T-cell (primary cell): Measurements from ENCODE around the gene SLN. TPM values are rescaled to one million over a fixed set of nuclear protein-coding genes. Genes with fewer than 3 reads are reported as not detected.

Source experiments
- ATAC-seq, 4 experiments: fragments of 200-7000 bp in 3 of 4; fragments of 150-1000 bp in 1 of 4; cut with Tn5 transposase; replicated peaks in 1 of 4; 1 replicate in 3 of 4; 2 replicates in 1 of 4; pipeline ENCODE4 v1.10.0; 2021; ENCODE audit warnings: moderate library complexity in 3 of 4, mild to moderate bottlenecking in 2 of 4, moderate number of reproducible peaks in 1 of 4
- CTCF ChIA-PET, 2 donors: fragments of 300-600 bp; sonication (Branson Sonifier 250); formaldehyde crosslinking; loops; one replicate each; lab custom pipeline; 2022; ENCODE audit warnings: antibody characterized with exemption in 2 of 2; lab: Charles Lee
- POLR2A ChIA-PET, 2 donors: fragments of 300-600 bp; sonication (Branson Sonifier 250); formaldehyde crosslinking; loops; one replicate each; lab custom pipeline; 2022; ENCODE audit warnings: antibody characterized with exemption in 2 of 2; lab: Charles Lee
- DNase-seq, 35 experiments: peaks; one replicate each; pipeline versions ENCODE4 v3.0.0 to v3.0.0-alpha.2; 2013 to 2023
- H3K27ac ChIP-seq: one replicate; pipeline ENCODE4 v1.5.1; 2013; ENCODE audit warnings: low read length
- H3K27me3 ChIP-seq, 2 experiments: replicated peaks in 1 of 2; 1 replicate in 1 of 2; 2 replicates in 1 of 2; pipeline versions ENCODE4 v1.6.1 to v1.7.0; 2013; ENCODE audit warnings: low read length in 1 of 2, mixed read lengths in 1 of 2; ENCODE audit not compliant: control insufficient read depth in 2 of 2, insufficient read depth in 2 of 2; ENCODE audit errors: extremely low read depth in 1 of 2
- H3K36me3 ChIP-seq, 2 donors: 1 replicate in 1 of 2; 2 replicates in 1 of 2; pipeline versions ENCODE4 v1.6.1 to v1.7.0; 2013; ENCODE audit warnings: low read length in 1 of 2; ENCODE audit not compliant: control insufficient read depth in 2 of 2, insufficient read depth in 1 of 2; ENCODE audit errors: extremely low read depth in 1 of 2
- H3K4me1 ChIP-seq, 2 experiments: 1 replicate in 1 of 2; 2 replicates in 1 of 2; pipeline versions ENCODE4 v1.6.1 to v1.7.0; 2013; ENCODE audit warnings: low read length in 2 of 2, mixed read lengths in 1 of 2; ENCODE audit not compliant: insufficient read depth in 2 of 2, control insufficient read depth in 1 of 2; ENCODE audit errors: extremely low read depth in 1 of 2
- H3K4me3 ChIP-seq, 2 donors: 1 replicate in 1 of 2; 2 replicates in 1 of 2; pipeline versions ENCODE4 v1.5.1 to v1.7.0; 2013; ENCODE audit warnings: mild to moderate bottlenecking in 2 of 2, low read length in 1 of 2, moderate library complexity in 1 of 2; ENCODE audit not compliant: control insufficient read depth in 1 of 2; ENCODE audit errors: extremely low read depth in 1 of 2
- H3K9me3 ChIP-seq: 2 replicates; pipeline ENCODE4 v1.7.0; 2013
- H3K27ac Mint-ChIP-seq, 2 donors: one replicate each; pipeline ENCODE4 v1.8.0; 2020 to 2021; ENCODE audit warnings: mild to moderate bottlenecking in 2 of 2, mixed read lengths in 2 of 2
- H3K27me3 Mint-ChIP-seq, 2 donors: one replicate each; pipeline ENCODE4 v1.8.0; 2021 to 2022; ENCODE audit warnings: mixed read lengths in 2 of 2
- H3K36me3 Mint-ChIP-seq: one replicate; pipeline ENCODE4 v1.8.0; 2021; ENCODE audit warnings: mixed read lengths
- H3K4me1 Mint-ChIP-seq, 3 donors: one replicate each; pipeline ENCODE4 v1.8.0; 2020 to 2022; ENCODE audit warnings: mixed read lengths in 3 of 3, mild to moderate bottlenecking in 1 of 3
- H3K4me3 Mint-ChIP-seq, 3 donors: one replicate each; pipeline ENCODE4 v1.8.0; 2020 to 2022; ENCODE audit warnings: mild to moderate bottlenecking in 3 of 3, mixed read lengths in 3 of 3, moderate library complexity in 3 of 3
- H3K9me3 Mint-ChIP-seq, 3 donors: one replicate each; pipeline ENCODE4 v1.8.0; 2020 to 2022; ENCODE audit warnings: mixed read lengths in 3 of 3
- WGBS: methylation state at CpG from one replicate; pipeline ENCODE4 v1.1.5; 2013; ENCODE audit warnings: missing lambda C conversion rate; ENCODE audit not compliant: insufficient coverage; 5-methylcytosine and 5-hydroxymethylcytosine counted together
- total RNA-seq, 35 experiments: library from RNA in 6 of 35; stranded (reverse) in 6 of 35; fragments of 120-200 nt in 1 of 35; gene quantifications; one replicate each; pipeline versions ENCODE4 v1.2.1 to v1.2.4 and lab custom pipeline; 2013 to 2026

Gene SLN
- total RNA-seq, 5 donors from 2014 or later (not counting 1 experiment from before 2014, with no cell fraction given), result not detected

DNA sequence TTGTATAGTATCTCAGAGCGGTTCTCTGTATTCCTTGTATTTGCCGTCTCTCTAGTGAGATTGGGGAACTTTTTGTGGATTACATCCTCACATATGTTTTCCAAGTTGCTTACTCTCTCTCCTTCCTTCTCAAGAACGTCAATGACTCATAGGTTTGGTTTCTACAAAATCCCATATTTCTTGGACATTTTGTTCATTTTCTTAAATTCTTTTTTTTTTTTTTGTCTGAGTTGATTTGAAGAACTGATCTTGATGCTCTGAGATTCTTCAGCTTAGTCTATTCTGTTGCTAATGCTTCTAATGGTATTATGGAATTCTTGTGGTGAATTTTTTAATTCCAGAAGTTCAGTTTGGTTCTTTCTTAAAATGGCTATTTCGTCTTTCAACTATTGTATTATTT is 28.4 kb upstream of the SLN start:
- Histone ChIP-seq H3K4me1 (no peaks in the 10 kb centered on the region), H3K4me3 (no peak overlapping the region), H3K27me3 (peaks cover 0 to 11% of the 10 kb centered on the region in 2 experiments), H3K9me3 (no peaks in the 10 kb centered on the region), H3K36me3 (no peaks in the 10 kb centered on the region), H3K27ac (no peak overlapping the region)
- Mint-ChIP-seq H3K4me1 (no peaks in the 10 kb centered on the region), H3K4me3 (no peak overlapping the region), H3K36me3 (no peaks in the 10 kb centered on the region), H3K27ac (no peak overlapping the region), H3K27me3 (peaks cover 42 to 43% of the 10 kb centered on the region in 2 donors), H3K9me3 (peaks cover 4 to 5% (median 4%) of the 10 kb centered on the region in 3 donors)
- DNase-seq (no peak), ATAC-seq (no peak)
- ChIA-PET CTCF (interaction anchor here (0.8 to 1.1 kb wide), 2 partner anchors 31 to 160 kb away, joined by 3 to 6 read pairs; no protein-coding TSS in a partner anchor), POLR2A (no interaction called here)
- no CpG with 5 or more reads among the region's 4 CpGs for WGBS

DNA sequence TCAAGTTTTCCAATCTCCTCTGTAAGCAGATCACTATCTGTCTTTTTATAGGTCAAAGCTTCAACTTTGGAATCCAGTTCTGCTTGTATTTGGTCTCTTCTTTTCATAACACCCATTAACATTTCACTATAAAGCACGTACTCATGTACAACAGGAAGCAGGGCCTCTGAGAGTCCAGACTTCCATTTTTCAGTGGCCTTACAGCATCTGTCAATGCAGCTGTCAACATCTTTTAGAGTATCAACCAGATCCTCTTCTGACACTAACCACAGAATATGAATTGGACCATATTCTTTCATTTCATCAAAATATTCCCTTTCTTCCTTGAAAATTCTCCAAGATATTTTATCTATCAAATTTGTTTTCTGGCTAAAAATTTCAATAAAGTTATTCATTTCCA is 24.7 kb upstream of the SLN start:
- Histone ChIP-seq H3K27ac (no peak overlapping the region), H3K4me1 (no peaks in the 10 kb centered on the region), H3K9me3 (no peaks in the 10 kb centered on the region), H3K27me3 (peaks cover 0 to 9% of the 10 kb centered on the region in 2 experiments), H3K4me3 (no peak overlapping the region), H3K36me3 (no peaks in the 10 kb centered on the region)
- POLR2A ChIA-PET, result no interaction called here
- ATAC-seq (no peak), DNase-seq (no peak)
- CTCF ChIA-PET, result no interaction called here
- Mint-ChIP-seq H3K9me3 (peaks cover 4 to 5% (median 4%) of the 10 kb centered on the region in 3 donors), H3K36me3 (no peaks in the 10 kb centered on the region), H3K27ac (no peak overlapping the region), H3K4me3 (no peak overlapping the region), H3K27me3 (peaks cover 24 to 25% of the 10 kb centered on the region in 2 donors), H3K4me1 (no peaks in the 10 kb centered on the region)
- WGBS, result no CpG with 5 or more reads among the region's 1 CpG

DNA sequence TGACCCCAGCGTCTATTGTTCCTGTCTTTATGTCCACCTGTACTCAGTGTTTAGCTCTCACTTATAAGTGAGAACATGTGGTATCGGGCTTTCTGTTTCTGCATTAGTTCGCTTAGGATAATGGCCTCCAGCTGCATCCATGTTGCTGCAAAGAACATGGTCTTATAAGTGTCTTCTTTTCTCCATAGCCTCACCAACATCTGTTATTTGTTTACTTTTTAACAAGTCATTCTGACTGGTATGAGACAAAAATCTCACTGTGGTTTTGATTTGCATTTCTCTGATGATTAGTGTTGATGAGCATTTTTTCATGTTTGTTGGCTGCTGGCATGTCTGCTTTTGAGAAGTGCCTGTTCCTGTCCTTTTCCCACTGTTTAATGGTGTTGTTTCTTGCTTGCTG is 21.7 kb upstream of the SLN start:
- CTCF ChIA-PET, result no interaction called here
- 100% methylated on average over 2 of the region's 3 CpGs for WGBS
- H3K27ac ChIP-seq, result no peak overlapping the region
- Mint-ChIP-seq H3K4me1 (no peaks in the 10 kb centered on the region), H3K27ac (no peak overlapping the region), H3K4me3 (no peak overlapping the region), H3K36me3 (no peaks in the 10 kb centered on the region), H3K9me3 (no peaks in the 10 kb centered on the region), H3K27me3 (peaks cover 13 to 18% of the 10 kb centered on the region in 2 donors)
- ATAC-seq (no peak), DNase-seq (no peak)
- POLR2A ChIA-PET, result no interaction called here
- H3K9me3 ChIP-seq, result no peaks in the 10 kb centered on the region
- H3K36me3 ChIP-seq, result no peaks in the 10 kb centered on the region
- no peak overlapping the region for H3K4me3 ChIP-seq
- H3K4me1 ChIP-seq, result no peaks in the 10 kb centered on the region
- peaks cover 0 to 9% of the 10 kb centered on the region in 2 experiments for H3K27me3 ChIP-seq

- no peaks in the 10 kb centered on the region for H3K4me1 ChIP-seq
- Mint-ChIP-seq H3K9me3 (no peaks in the 10 kb centered on the region), H3K27me3 (peaks cover 12 to 19% of the 10 kb centered on the region in 2 donors), H3K27ac (no peak overlapping the region), H3K4me1 (no peaks in the 10 kb centered on the region), H3K4me3 (no peak overlapping the region), H3K36me3 (no peaks in the 10 kb centered on the region)
- ATAC-seq (no peak), DNase-seq (no peak)
- peaks cover 0 to 9% of the 10 kb centered on the region in 2 experiments for H3K27me3 ChIP-seq
- WGBS, result 96% methylated on average over 7 of the region's 10 CpGs
- no peak overlapping the region for H3K27ac ChIP-seq
- ChIA-PET POLR2A (no interaction called here), CTCF (no interaction called here)
- H3K4me3 ChIP-seq, result no peak overlapping the region
- H3K36me3 ChIP-seq, result no peaks in the 10 kb centered on the region
- H3K9me3 ChIP-seq, result no peaks in the 10 kb centered on the region
Measured at GRCh38 chr11:107732689-107733051, 20.8 kb upstream of the SLN start.

- peaks cover 15 to 21% of the 10 kb centered on the region in 2 donors for H3K27me3 Mint-ChIP-seq
- ChIA-PET POLR2A (no interaction called here), CTCF (no interaction called here)
- no peaks in the 10 kb centered on the region for H3K4me1 Mint-ChIP-seq
- H3K4me3 Mint-ChIP-seq, result no peak overlapping the region
- no CpG with 5 or more reads among the region's 12 CpGs for WGBS
- H3K27ac Mint-ChIP-seq, result no peak overlapping the region
- Histone ChIP-seq H3K27ac (no peak overlapping the region), H3K4me1 (no peaks in the 10 kb centered on the region), H3K36me3 (no peaks in the 10 kb centered on the region), H3K4me3 (no peak overlapping the region), H3K27me3 (peaks cover 0 to 9% of the 10 kb centered on the region in 2 experiments), H3K9me3 (no peaks in the 10 kb centered on the region)
- H3K9me3 Mint-ChIP-seq, result no peaks in the 10 kb centered on the region
- DNase-seq, result no peak
- no peaks in the 10 kb centered on the region for H3K36me3 Mint-ChIP-seq
- no peak for ATAC-seq
Measured at GRCh38 chr11:107731941-107732688, 20.3 kb upstream of the SLN start.

DNA sequence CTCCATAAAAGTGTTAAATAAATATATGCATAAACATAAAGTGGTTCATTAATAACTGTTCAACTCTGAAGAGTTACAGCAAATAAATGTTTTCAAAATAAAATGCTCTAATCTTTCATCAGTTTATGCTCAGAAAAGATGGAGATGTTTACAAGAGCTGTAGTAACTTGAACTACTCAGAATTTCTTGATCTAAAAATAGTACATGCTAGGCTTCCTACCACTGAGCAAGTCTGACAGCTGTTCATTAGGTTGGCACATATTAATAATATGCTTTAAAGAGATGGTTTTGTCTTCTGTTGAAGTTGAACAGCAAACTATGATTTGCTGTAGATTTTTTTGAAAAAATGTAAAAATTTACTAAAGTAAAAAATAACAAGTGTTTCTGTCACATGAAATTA is 10.8 kb upstream of the SLN start:
- no peaks in the 10 kb centered on the region for H3K4me1 Mint-ChIP-seq
- peaks cover 7 to 9% of the 10 kb centered on the region in 2 donors for H3K27me3 Mint-ChIP-seq
- H3K27me3 ChIP-seq, result no peaks in the 10 kb centered on the region
- no peak overlapping the region for H3K4me3 ChIP-seq
- no peak overlapping the region for H3K4me3 Mint-ChIP-seq
- DNase-seq (no peak), ATAC-seq (no peak)
- POLR2A ChIA-PET, result no interaction called here
- no peaks in the 10 kb centered on the region for H3K36me3 ChIP-seq
- H3K4me1 ChIP-seq, result no peaks in the 10 kb centered on the region
- no peak overlapping the region for H3K27ac ChIP-seq
- H3K9me3 Mint-ChIP-seq, result no peaks in the 10 kb centered on the region
- no peak overlapping the region for H3K27ac Mint-ChIP-seq
- CTCF ChIA-PET, result no interaction called here
- H3K9me3 ChIP-seq, result no peaks in the 10 kb centered on the region
- H3K36me3 Mint-ChIP-seq, result no peaks in the 10 kb centered on the region
